IPS-11a (cell line): ENCODE data around the gene PPL.

ENCODE experiments used
- H3K4me3 ChIP-seq: one replicate; pipeline ENCODE4 v1.5.1; 2013; ENCODE audit warnings: low read depth, low read length, control low read depth

The PPL gene

GRCh38 chr16:4836727-4837126 lies 100.2 kb downstream of the PPL start:
- H3K4me3 ChIP-seq = no peak overlapping the region

- no peak overlapping the region for H3K4me3 ChIP-seq
Observed at GRCh38 chr16:4833584-4833983, 103.4 kb downstream of the PPL start.

- no peak overlapping the region for H3K4me3 ChIP-seq
Observed at GRCh38 chr16:4832698-4833343, 104.1 kb downstream of the PPL start.
